ENCODE measurements around the gene GJC1. TPM values are rescaled to one million over a fixed set of nuclear protein-coding genes. Genes with fewer than 3 reads are reported as not detected.

GJC1 gene
- total RNA-seq (2012; rRNA removed) = 7.2 and 19.8 TPM in 2 replicates

DNA sequence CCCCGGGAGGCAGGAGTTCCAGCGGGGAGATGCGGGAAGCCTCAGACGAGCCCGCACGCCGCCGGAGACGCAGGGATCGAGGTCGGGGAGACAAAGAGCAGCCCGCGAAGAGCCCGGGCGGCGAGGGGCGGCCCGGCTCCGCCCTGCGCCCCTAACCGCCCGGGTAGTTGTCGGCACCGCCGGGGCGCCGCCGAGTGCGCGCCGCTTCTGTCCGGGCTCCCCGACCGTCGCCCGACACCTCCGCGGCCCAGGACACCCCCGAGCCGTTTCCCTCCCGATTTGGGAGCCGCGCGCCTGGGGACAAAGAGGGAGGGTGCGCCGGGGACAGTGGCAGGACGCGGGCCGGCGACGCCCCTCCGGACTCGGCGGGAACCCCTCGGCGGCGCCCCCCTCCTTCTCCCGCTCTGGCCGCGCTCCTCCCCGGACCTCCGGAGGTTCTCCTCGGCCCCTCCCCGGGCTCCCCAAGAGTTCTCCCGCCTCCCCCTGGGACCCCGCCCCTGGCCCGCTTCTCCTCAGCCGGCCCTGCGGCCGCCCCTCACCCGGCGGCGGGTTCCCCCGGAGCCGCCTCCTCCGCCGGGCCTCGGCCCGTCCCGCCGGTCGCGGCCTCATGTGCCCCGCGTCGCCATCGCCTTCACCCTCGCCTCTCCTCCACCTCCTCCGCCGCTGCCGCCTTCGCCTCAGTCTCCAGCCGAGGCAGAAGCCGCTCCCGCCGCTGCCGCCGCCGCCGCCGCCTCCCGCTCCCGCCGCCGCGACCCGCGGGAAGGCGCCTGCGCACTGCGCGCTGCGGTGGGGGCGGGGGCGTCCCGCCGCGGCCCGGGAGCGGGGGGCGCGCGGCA is at the start of gene GJC1:
TSS of gene GJC1 (minus strand) at position 765 of the 836 bp plus-strand sequence. CDS start 24,470 bp downstream, outside the sequence.
- peak within 1 kb of the TSS; percentile 90 for H3K4me3 ChIP-seq (ENCODE audit: low read length)
- no peaks in the 10 kb centered on the region for H3K36me3 ChIP-seq (ENCODE audit: insufficient read depth, low read length)
- no peaks in the 10 kb centered on the region for H3K9me3 ChIP-seq (replicated peaks; ENCODE audit: low read length)
- peak within 1 kb of the TSS; percentile 84 for H3K4me2 ChIP-seq (ENCODE audit: low read length)
- peaks cover 26% of the 10 kb centered on the region for H3K4me1 ChIP-seq (ENCODE audit: control insufficient read depth, insufficient read depth, low read length)
- H3K9ac ChIP-seq (ENCODE audit: low read depth, low read length) = peak within 1 kb of the TSS; percentile 90
- H3K27me3 ChIP-seq (ENCODE audit: control insufficient read depth, insufficient read depth, low read length) = no peaks in the 10 kb centered on the region

- Histone ChIP-seq H3K27me3 (ENCODE audit: control insufficient read depth, insufficient read depth, low read length) (no peaks in the 10 kb centered on the region), H3K4me1 (ENCODE audit: control insufficient read depth, insufficient read depth, low read length) (no peaks in the 10 kb centered on the region), H3K9me3 (replicated peaks; ENCODE audit: low read length) (no peaks in the 10 kb centered on the region), H3K9ac (ENCODE audit: low read depth, low read length) (no peak overlapping the region), H3K4me2 (ENCODE audit: low read length) (no peak overlapping the region), H3K36me3 (ENCODE audit: insufficient read depth, low read length) (peaks cover 72% of the 10 kb centered on the region), H3K4me3 (ENCODE audit: low read length) (no peak overlapping the region)
Measured at GRCh38 chr17:44879376-44879775, 49.3 kb upstream of the GJC1 start.

- H3K4me3 ChIP-seq (ENCODE audit: low read length) = no peak overlapping the region
- H3K36me3 ChIP-seq (ENCODE audit: insufficient read depth, low read length) = peaks cover 74% of the 10 kb centered on the region
Measured at GRCh38 chr17:44878627-44879221, 48.6 kb upstream of the GJC1 start.

GRCh38 chr17:44877121-44877520 is 47.0 kb upstream of the GJC1 start:
- no peaks in the 10 kb centered on the region for H3K9me3 ChIP-seq (replicated peaks; ENCODE audit: low read length)
- no peak overlapping the region for H3K4me2 ChIP-seq (ENCODE audit: low read length)
- H3K9ac ChIP-seq (ENCODE audit: low read depth, low read length) = no peak overlapping the region
- H3K36me3 ChIP-seq (ENCODE audit: insufficient read depth, low read length) = peaks cover 72% of the 10 kb centered on the region
- no peaks in the 10 kb centered on the region for H3K27me3 ChIP-seq (ENCODE audit: control insufficient read depth, insufficient read depth, low read length)
- no peaks in the 10 kb centered on the region for H3K4me1 ChIP-seq (ENCODE audit: control insufficient read depth, insufficient read depth, low read length)
- H3K4me3 ChIP-seq (ENCODE audit: low read length) = no peak overlapping the region

More at GRCh38 chr17:44878627-44879221, 48.6 kb upstream of the GJC1 start:
- no peak overlapping the region for H3K4me2 ChIP-seq (ENCODE audit: low read length)
- H3K27me3 ChIP-seq (ENCODE audit: control insufficient read depth, insufficient read depth, low read length) = no peaks in the 10 kb centered on the region
- no peaks in the 10 kb centered on the region for H3K4me1 ChIP-seq (ENCODE audit: control insufficient read depth, insufficient read depth, low read length)
- no peak overlapping the region for H3K9ac ChIP-seq (ENCODE audit: low read depth, low read length)
- no peaks in the 10 kb centered on the region for H3K9me3 ChIP-seq (replicated peaks; ENCODE audit: low read length)

- Histone ChIP-seq H3K4me3 (ENCODE audit: low read length) (no peak overlapping the region), H3K27me3 (ENCODE audit: control insufficient read depth, insufficient read depth, low read length) (no peaks in the 10 kb centered on the region), H3K4me2 (ENCODE audit: low read length) (no peak overlapping the region), H3K9me3 (replicated peaks; ENCODE audit: low read length) (no peaks in the 10 kb centered on the region), H3K9ac (ENCODE audit: low read depth, low read length) (no peak overlapping the region), H3K4me1 (ENCODE audit: control insufficient read depth, insufficient read depth, low read length) (no peaks in the 10 kb centered on the region), H3K36me3 (ENCODE audit: insufficient read depth, low read length) (peaks cover 67% of the 10 kb centered on the region)
Measured at GRCh38 chr17:44875761-44876160, 45.7 kb upstream of the GJC1 start.

GRCh38 chr17:44872131-44872768 is 42.2 kb upstream of the GJC1 start:
- H3K4me2 ChIP-seq (ENCODE audit: low read length) = no peak overlapping the region
- no peaks in the 10 kb centered on the region for H3K4me1 ChIP-seq (ENCODE audit: control insufficient read depth, insufficient read depth, low read length)
- H3K27me3 ChIP-seq (ENCODE audit: control insufficient read depth, insufficient read depth, low read length) = no peaks in the 10 kb centered on the region
- no peak overlapping the region for H3K4me3 ChIP-seq (ENCODE audit: low read length)
- peaks cover 76% of the 10 kb centered on the region for H3K36me3 ChIP-seq (ENCODE audit: insufficient read depth, low read length)
- no peaks in the 10 kb centered on the region for H3K9me3 ChIP-seq (replicated peaks; ENCODE audit: low read length)
- no peak overlapping the region for H3K9ac ChIP-seq (ENCODE audit: low read depth, low read length)

GRCh38 chr17:44871556-44871955 is 41.5 kb upstream of the GJC1 start:
- Histone ChIP-seq H3K36me3 (ENCODE audit: insufficient read depth, low read length) (peaks cover 78% of the 10 kb centered on the region), H3K9me3 (replicated peaks; ENCODE audit: low read length) (no peaks in the 10 kb centered on the region)

DNA sequence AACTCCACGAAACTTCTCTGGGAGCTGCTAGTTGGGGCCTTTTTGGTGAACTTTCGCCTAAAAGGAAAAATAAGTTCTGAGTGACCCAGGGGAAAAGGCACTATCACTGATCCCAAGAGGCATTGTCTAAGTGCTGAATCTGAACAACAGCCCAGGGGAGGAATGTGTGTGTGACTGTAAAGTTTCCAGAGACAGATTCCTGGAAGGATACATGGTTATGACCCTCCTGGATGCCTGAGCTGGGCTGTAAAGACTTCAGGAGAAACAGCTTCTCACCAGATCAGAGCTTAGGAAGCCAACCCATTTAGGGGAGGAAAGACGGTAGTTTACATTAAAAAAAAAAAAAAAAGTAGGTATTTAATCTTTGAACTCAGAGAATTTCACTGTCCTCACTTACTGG is 37.8 kb upstream of the GJC1 start:
- Histone ChIP-seq H3K4me3 (ENCODE audit: low read length) (no peak overlapping the region), H3K9me3 (replicated peaks; ENCODE audit: low read length) (no peaks in the 10 kb centered on the region), H3K4me1 (ENCODE audit: control insufficient read depth, insufficient read depth, low read length) (no peaks in the 10 kb centered on the region), H3K36me3 (ENCODE audit: insufficient read depth, low read length) (peaks cover 75% of the 10 kb centered on the region), H3K9ac (ENCODE audit: low read depth, low read length) (no peak overlapping the region), H3K27me3 (ENCODE audit: control insufficient read depth, insufficient read depth, low read length) (no peaks in the 10 kb centered on the region), H3K4me2 (ENCODE audit: low read length) (no peak overlapping the region)

More at GRCh38 chr17:44871556-44871955, 41.5 kb upstream of the GJC1 start:
- H3K4me1 ChIP-seq (ENCODE audit: control insufficient read depth, insufficient read depth, low read length) = no peaks in the 10 kb centered on the region
- H3K9ac ChIP-seq (ENCODE audit: low read depth, low read length) = no peak overlapping the region
- H3K4me2 ChIP-seq (ENCODE audit: low read length) = no peak overlapping the region
- H3K27me3 ChIP-seq (ENCODE audit: control insufficient read depth, insufficient read depth, low read length) = no peaks in the 10 kb centered on the region
- no peak overlapping the region for H3K4me3 ChIP-seq (ENCODE audit: low read length)

GRCh38 chr17:44865931-44866330 is 35.8 kb upstream of the GJC1 start:
- Histone ChIP-seq H3K9me3 (replicated peaks; ENCODE audit: low read length) (no peaks in the 10 kb centered on the region), H3K4me3 (ENCODE audit: low read length) (no peak overlapping the region)

DNA sequence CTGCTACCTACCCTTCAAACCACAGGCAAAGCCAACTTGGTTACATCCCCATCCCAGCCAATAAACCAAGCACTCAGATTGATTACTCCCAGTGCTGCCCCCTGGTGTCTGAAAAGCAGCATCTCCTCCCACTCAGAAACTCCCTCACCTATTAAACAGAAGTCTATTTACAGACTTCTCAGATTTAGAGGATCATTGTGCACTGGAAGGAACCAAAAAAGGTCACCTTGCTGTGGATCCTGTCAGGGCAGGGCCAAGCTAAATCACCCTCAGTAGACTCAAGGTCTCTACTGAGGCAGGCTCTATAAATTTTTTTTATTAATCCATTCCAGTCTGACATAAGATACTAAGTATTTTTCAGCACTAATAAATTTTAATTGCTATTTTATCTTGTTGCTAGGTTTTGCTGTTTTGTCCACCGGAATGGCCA is 35.2 kb upstream of the GJC1 start:
- H3K4me2 ChIP-seq (ENCODE audit: low read length) = no peak overlapping the region
- no peaks in the 10 kb centered on the region for H3K27me3 ChIP-seq (ENCODE audit: control insufficient read depth, insufficient read depth, low read length)
- no peak overlapping the region for H3K4me3 ChIP-seq (ENCODE audit: low read length)
- no peaks in the 10 kb centered on the region for H3K4me1 ChIP-seq (ENCODE audit: control insufficient read depth, insufficient read depth, low read length)
- H3K36me3 ChIP-seq (ENCODE audit: insufficient read depth, low read length) = peaks cover 80% of the 10 kb centered on the region
- no peak overlapping the region for H3K9ac ChIP-seq (ENCODE audit: low read depth, low read length)
- H3K9me3 ChIP-seq (replicated peaks; ENCODE audit: low read length) = no peaks in the 10 kb centered on the region

More at GRCh38 chr17:44865931-44866330, 35.8 kb upstream of the GJC1 start:
- H3K27me3 ChIP-seq (ENCODE audit: control insufficient read depth, insufficient read depth, low read length) = no peaks in the 10 kb centered on the region
- no peaks in the 10 kb centered on the region for H3K4me1 ChIP-seq (ENCODE audit: control insufficient read depth, insufficient read depth, low read length)
- H3K36me3 ChIP-seq (ENCODE audit: insufficient read depth, low read length) = peaks cover 77% of the 10 kb centered on the region
- H3K4me2 ChIP-seq (ENCODE audit: low read length) = no peak overlapping the region
- H3K9ac ChIP-seq (ENCODE audit: low read depth, low read length) = no peak overlapping the region

DNA sequence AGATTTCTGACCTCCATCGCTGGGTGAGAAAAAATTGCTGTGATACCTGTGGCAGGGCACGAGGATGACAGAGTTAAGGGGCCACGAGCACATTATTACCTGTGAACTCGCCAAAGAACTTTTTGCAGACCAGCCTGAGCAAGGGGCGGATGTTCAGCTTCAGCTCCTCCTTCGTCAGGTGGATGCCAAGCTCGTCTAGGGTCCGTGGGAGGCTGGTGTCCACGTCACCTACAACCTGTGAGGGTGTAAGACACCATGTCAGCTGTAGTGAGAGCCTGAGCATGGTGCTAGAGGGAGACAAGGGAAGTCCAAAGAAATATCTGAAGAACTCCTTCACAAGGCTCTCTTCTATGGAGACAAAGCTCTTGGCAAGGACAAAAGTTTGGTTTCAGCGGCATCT is 34.7 kb upstream of the GJC1 start:
- Histone ChIP-seq H3K9ac (ENCODE audit: low read depth, low read length) (no peak overlapping the region), H3K27me3 (ENCODE audit: control insufficient read depth, insufficient read depth, low read length) (no peaks in the 10 kb centered on the region), H3K4me3 (ENCODE audit: low read length) (no peak overlapping the region), H3K4me1 (ENCODE audit: control insufficient read depth, insufficient read depth, low read length) (no peaks in the 10 kb centered on the region), H3K36me3 (ENCODE audit: insufficient read depth, low read length) (peaks cover 80% of the 10 kb centered on the region), H3K4me2 (ENCODE audit: low read length) (no peak overlapping the region), H3K9me3 (replicated peaks; ENCODE audit: low read length) (no peaks in the 10 kb centered on the region)

Measured in skeletal muscle satellite cell (primary cell).